HL-60 (cell line): ENCODE measurements around the gene GAK.
"Not testable (repeated sequence)": the region's sequence is repeated elsewhere in the genome, so short reads cannot be mapped to it uniquely, and the experiment has no call there.

Experiments
- GABPA ChIP-seq: IDR thresholded peaks from 2 replicates; pipeline ENCODE4 v1.6.1; 2012; ENCODE audit warnings: low read depth
- POLR2AphosphoS5 ChIP-seq: IDR thresholded peaks from 2 replicates; pipeline ENCODE4 v1.6.1; 2012; ENCODE audit warnings: low read depth
- TF ChIP-seq, protein P1 (sequence below): IDR thresholded peaks from one replicate; pipeline ENCODE4 v1.5.1; 2011; ENCODE audit warnings: low read length, control low read depth, inconsistent platforms; ENCODE audit not compliant: insufficient read depth
- TF ChIP-seq, protein P2 (sequence below): IDR thresholded peaks from 2 replicates; pipeline ENCODE4 v1.6.1; 2012; ENCODE audit warnings: low read depth; ENCODE audit not compliant: insufficient replicate concordance

- TF ChIP-seq, protein P1, sequence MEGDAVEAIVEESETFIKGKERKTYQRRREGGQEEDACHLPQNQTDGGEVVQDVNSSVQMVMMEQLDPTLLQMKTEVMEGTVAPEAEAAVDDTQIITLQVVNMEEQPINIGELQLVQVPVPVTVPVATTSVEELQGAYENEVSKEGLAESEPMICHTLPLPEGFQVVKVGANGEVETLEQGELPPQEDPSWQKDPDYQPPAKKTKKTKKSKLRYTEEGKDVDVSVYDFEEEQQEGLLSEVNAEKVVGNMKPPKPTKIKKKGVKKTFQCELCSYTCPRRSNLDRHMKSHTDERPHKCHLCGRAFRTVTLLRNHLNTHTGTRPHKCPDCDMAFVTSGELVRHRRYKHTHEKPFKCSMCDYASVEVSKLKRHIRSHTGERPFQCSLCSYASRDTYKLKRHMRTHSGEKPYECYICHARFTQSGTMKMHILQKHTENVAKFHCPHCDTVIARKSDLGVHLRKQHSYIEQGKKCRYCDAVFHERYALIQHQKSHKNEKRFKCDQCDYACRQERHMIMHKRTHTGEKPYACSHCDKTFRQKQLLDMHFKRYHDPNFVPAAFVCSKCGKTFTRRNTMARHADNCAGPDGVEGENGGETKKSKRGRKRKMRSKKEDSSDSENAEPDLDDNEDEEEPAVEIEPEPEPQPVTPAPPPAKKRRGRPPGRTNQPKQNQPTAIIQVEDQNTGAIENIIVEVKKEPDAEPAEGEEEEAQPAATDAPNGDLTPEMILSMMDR = not testable (repeated sequence)
- TF ChIP-seq, protein P2, sequence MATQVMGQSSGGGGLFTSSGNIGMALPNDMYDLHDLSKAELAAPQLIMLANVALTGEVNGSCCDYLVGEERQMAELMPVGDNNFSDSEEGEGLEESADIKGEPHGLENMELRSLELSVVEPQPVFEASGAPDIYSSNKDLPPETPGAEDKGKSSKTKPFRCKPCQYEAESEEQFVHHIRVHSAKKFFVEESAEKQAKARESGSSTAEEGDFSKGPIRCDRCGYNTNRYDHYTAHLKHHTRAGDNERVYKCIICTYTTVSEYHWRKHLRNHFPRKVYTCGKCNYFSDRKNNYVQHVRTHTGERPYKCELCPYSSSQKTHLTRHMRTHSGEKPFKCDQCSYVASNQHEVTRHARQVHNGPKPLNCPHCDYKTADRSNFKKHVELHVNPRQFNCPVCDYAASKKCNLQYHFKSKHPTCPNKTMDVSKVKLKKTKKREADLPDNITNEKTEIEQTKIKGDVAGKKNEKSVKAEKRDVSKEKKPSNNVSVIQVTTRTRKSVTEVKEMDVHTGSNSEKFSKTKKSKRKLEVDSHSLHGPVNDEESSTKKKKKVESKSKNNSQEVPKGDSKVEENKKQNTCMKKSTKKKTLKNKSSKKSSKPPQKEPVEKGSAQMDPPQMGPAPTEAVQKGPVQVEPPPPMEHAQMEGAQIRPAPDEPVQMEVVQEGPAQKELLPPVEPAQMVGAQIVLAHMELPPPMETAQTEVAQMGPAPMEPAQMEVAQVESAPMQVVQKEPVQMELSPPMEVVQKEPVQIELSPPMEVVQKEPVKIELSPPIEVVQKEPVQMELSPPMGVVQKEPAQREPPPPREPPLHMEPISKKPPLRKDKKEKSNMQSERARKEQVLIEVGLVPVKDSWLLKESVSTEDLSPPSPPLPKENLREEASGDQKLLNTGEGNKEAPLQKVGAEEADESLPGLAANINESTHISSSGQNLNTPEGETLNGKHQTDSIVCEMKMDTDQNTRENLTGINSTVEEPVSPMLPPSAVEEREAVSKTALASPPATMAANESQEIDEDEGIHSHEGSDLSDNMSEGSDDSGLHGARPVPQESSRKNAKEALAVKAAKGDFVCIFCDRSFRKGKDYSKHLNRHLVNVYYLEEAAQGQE = not testable (repeated sequence)
- TF ChIP-seq POLR2AphosphoS5, GABPA: not testable (repeated sequence)
Measured at GRCh38 chr4:976016-976415, 43.9 kb upstream of the GAK start.
